HepG2 (cell line): ENCODE measurements around the gene TMEM141. TPM values are rescaled to one million over a fixed set of nuclear protein-coding genes. Genes with fewer than 3 reads are reported as not detected.
A peak's percentile ranks its signal among the peaks of the same experiment; 100 is the strongest.
"Not testable (repeated sequence)": the region's sequence is repeated elsewhere in the genome, so short reads cannot be mapped to it uniquely, and the experiment has no call there.

ENCODE experiments used
- CBX1 ChIP-seq: IDR thresholded peaks from one replicate; pipeline ENCODE4 v1.6.1; 2016; ENCODE audit warnings: antibody characterized with exemption, low read depth
- HMGXB4 ChIP-seq, 2 experiments: sonication (generic) in 1 of 2; formaldehyde crosslinking in 1 of 2; IDR thresholded peaks; 2 replicates each; pipeline versions ENCODE4 v1.4.0 to v1.6.1; 2018 to 2020; ENCODE audit warnings: missing genetic modification reagents in 2 of 2, borderline replicate concordance in 1 of 2, low read depth in 1 of 2, mild to moderate bottlenecking in 1 of 2, missing biosample characterization in 1 of 2
- KLF12 ChIP-seq: sonication (generic); formaldehyde crosslinking; IDR thresholded peaks from 2 replicates; pipeline ENCODE4 v1.4.0; 2020; ENCODE audit warnings: missing genetic modification reagents, borderline replicate concordance
- MIXL1 ChIP-seq: IDR thresholded peaks from 2 replicates; pipeline ENCODE4 v1.6.1; 2016
- MTF1 ChIP-seq: sonication (generic); formaldehyde crosslinking; IDR thresholded peaks from 2 replicates; pipeline ENCODE4 v1.5.0; 2020; ENCODE audit warnings: missing genetic modification reagents
- POLR2G ChIP-seq: fragments of 200-400 bp; formaldehyde crosslinking; IDR thresholded peaks from 2 replicates; pipeline ENCODE4 v1.6.1; 2018; ENCODE audit warnings: mild to moderate bottlenecking, low read depth, low read length, moderate library complexity
- STAG1 ChIP-seq: sonication (generic); formaldehyde crosslinking; IDR thresholded peaks from 2 replicates; pipeline ENCODE4 v1.4.0; 2020; ENCODE audit warnings: missing genetic modification reagents
- TCF12 ChIP-seq, 2 experiments: fragments of 450-650 bp in 1 of 2; sonication (generic) in 1 of 2; formaldehyde crosslinking in 1 of 2; IDR thresholded peaks; 2 replicates each; pipeline versions ENCODE4 v1.6.1 to v1.8.0; 2017 to 2022; ENCODE audit warnings: antibody characterized with exemption in 1 of 2, mild to moderate bottlenecking in 1 of 2, missing genetic modification reagents in 1 of 2, moderate library complexity in 1 of 2
- TCF7L2 ChIP-seq: IDR thresholded peaks from 2 replicates; pipeline ENCODE4 v1.6.1; 2011; ENCODE audit warnings: mild to moderate bottlenecking, low read depth, low read length, moderate library complexity
- TFAP4 ChIP-seq: sonication (generic); IDR thresholded peaks from 2 replicates; pipeline ENCODE4 v1.6.1; 2016; ENCODE audit warnings: low read depth, borderline replicate concordance
- ZBTB43 ChIP-seq: sonication (generic); formaldehyde crosslinking; conservative IDR thresholded peaks from 2 replicates; pipeline ENCODE4 v1.4.0; 2020; ENCODE audit warnings: missing genetic modification reagents
- ZFX ChIP-seq: sonication (generic); formaldehyde crosslinking; IDR thresholded peaks from 2 replicates; pipeline ENCODE4 v1.4.0; 2020; ENCODE audit warnings: mild to moderate bottlenecking, low read depth, missing genetic modification reagents, moderate library complexity
- ZNF136 ChIP-seq: sonication (generic); formaldehyde crosslinking; IDR thresholded peaks from 2 replicates; pipeline ENCODE4 v1.8.1; 2022; ENCODE audit warnings: low read depth, mild to moderate bottlenecking, moderate library complexity, missing genetic modification reagents
- ZNF224 ChIP-seq: sonication (generic); formaldehyde crosslinking; IDR thresholded peaks from 2 replicates; pipeline ENCODE4 v1.5.0; 2020; ENCODE audit warnings: mild to moderate bottlenecking, missing genetic modification reagents
- ZNF350 ChIP-seq: sonication (generic); formaldehyde crosslinking; IDR thresholded peaks from 2 replicates; pipeline ENCODE4 v1.4.0; 2020; ENCODE audit warnings: mild to moderate bottlenecking, low read depth, missing genetic modification reagents, borderline replicate concordance
- ZNF430 ChIP-seq: sonication (generic); formaldehyde crosslinking; IDR thresholded peaks from 2 replicates; pipeline ENCODE4 v1.9.0; 2021; ENCODE audit warnings: mild to moderate bottlenecking, missing genetic modification reagents
- ZNF609 ChIP-seq: sonication (generic); formaldehyde crosslinking; IDR thresholded peaks from 2 replicates; pipeline ENCODE4 v1.4.0; 2020; ENCODE audit warnings: mild to moderate bottlenecking, missing genetic modification reagents, borderline replicate concordance
- ZNF792 ChIP-seq: IDR thresholded peaks from 2 replicates; pipeline ENCODE4 v1.6.1; 2016
- ZNF891 ChIP-seq: sonication (generic); formaldehyde crosslinking; IDR thresholded peaks from 2 replicates; pipeline ENCODE4 v1.5.0; 2020; ENCODE audit warnings: mild to moderate bottlenecking, missing genetic modification reagents
- polyA plus RNA-seq, 8 experiments: library from polyadenylated mRNA; depleted of rRNA in 3 of 8; stranded (reverse) in 7 of 8; unstranded in 1 of 8; fragments of >200 nt; fragmentation: Illumina TruSeq in 4 of 8; extraction: Trizol in 4 of 8; gene quantifications; 2 replicates each; pipeline versions ENCODE4 v1.2.1 to v1.2.3, GENCODE V29; 2011 to 2016; ENCODE audit warnings: low read depth in 4 of 8, missing spikeins in 1 of 8, mixed read lengths in 1 of 8; ENCODE audit not compliant: insufficient read depth in 1 of 8
- total RNA-seq, 5 experiments: library from RNA; depleted of rRNA; stranded (reverse); fragments of >200 nt; fragmentation: Illumina TruSeq; extraction: Trizol; gene quantifications; 2 replicates each; pipeline ENCODE4 v1.2.3, GENCODE V29; 2016; ENCODE audit warnings: low read depth in 1 of 5

TMEM141 gene
- total and polyA plus RNA-seq, 2 of the 13 experiments (the other 11 are each of a cell fraction or from before 2014, with no cell fraction given), result 81.0 to 202 TPM

GRCh38 chr9:136788644-136789522 lies 2.3 kb upstream of the TMEM141 start (continued):
- TF ChIP-seq TCF12 (IDR thresholded peaks at IDR 0.05), result not testable (repeated sequence)
- TF ChIP-seq TCF12 (CRISPR knock-in tag; IDR thresholded peaks at IDR 0.05) (peak; percentile 87; the same call in 1 of the 2 replicates), STAG1 (CRISPR knock-in tag) (peak; percentile 14; the same call in 1 of the 2 replicates), KLF12 (CRISPR knock-in tag) (peak; percentile 41; the same call in 1 of the 2 replicates), CBX1 (peak; percentile 56), ZNF350 (CRISPR knock-in tag) (peak; percentile 40; the same call in 1 of the 2 replicates), TFAP4 (peak; percentile 23; the same call in 1 of the 2 replicates), ZBTB43 (CRISPR knock-in tag) (0 out of 2 replicates have a peak, but pooled peaks have one; percentile 14), MTF1 (CRISPR knock-in tag) (0 out of 2 replicates have a peak, but pooled peaks have one; percentile 31), TCF7L2 (0 out of 2 replicates have a peak, but pooled peaks have one; percentile 34), ZNF224 (CRISPR knock-in tag) (peak; percentile 78; the same call in 1 of the 2 replicates), ZNF136 (CRISPR knock-in tag) (0 out of 2 replicates have a peak, but pooled peaks have one; percentile 60), ZFX (peak; percentile 58; the same call in 1 of the 2 replicates), ZNF792 (CRISPR knock-in tag) (peak; percentile 65), ZNF430 (CRISPR knock-in tag) (peak; percentile 74; the same call in 1 of the 2 replicates), MIXL1 (CRISPR knock-in tag) (peak; percentile 24; the same call in 1 of the 2 replicates), ZNF891 (CRISPR knock-in tag) (0 out of 2 replicates have a peak, but pooled peaks have one; percentile 55), POLR2G (peak; percentile 70), HMGXB4 (CRISPR knock-in tag; IDR thresholded peaks at IDR 0.05; ENCODE audit: borderline replicate concordance in 1 of 2, low read depth in 1 of 2) (peak in 1 of 2 experiments; percentile 50; a peak in 1 of 4 replicates), ZNF609 (CRISPR knock-in tag) (peak; percentile 84)
